HG03521 (cell line): Measurements from ENCODE around the gene UBE2Q2.

ENCODE experiments used
- ATAC-seq: cut with Tn5 transposase; IDR thresholded peaks from one replicate; pipeline ENCODE4 v1.9.1; 2021; ENCODE audit warnings: mild to moderate bottlenecking, moderate library complexity; ENCODE audit not compliant: unreplicated experiment

UBE2Q2 gene

GRCh38 chr15:75921732-75922703, 78.8 kb downstream of the UBE2Q2 start:
- no peak for ATAC-seq

GRCh38 chr15:75923756-75924155, 80.5 kb downstream of the UBE2Q2 start:
- no peak for ATAC-seq

DNA sequence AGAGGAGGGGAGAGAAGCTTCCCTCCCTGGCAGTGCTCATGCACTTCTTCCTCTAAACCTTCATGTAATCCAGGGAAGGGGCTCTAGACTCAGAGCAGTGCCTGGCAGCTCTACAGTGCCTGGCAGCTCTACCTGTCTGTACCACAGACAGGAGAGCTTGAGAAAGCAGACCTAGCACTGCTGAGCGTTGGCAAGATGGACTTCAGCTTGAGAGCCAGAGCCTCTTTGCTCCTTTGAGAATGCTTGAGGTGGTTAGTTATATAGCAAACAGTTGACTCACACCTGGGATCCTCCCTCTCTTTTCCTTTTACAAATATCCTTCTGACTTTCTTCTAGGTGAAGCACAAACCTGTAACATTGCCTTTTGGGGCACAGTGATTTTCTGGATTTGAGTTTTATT, 81.3 kb downstream of the UBE2Q2 start:
- ATAC-seq: no peak

DNA sequence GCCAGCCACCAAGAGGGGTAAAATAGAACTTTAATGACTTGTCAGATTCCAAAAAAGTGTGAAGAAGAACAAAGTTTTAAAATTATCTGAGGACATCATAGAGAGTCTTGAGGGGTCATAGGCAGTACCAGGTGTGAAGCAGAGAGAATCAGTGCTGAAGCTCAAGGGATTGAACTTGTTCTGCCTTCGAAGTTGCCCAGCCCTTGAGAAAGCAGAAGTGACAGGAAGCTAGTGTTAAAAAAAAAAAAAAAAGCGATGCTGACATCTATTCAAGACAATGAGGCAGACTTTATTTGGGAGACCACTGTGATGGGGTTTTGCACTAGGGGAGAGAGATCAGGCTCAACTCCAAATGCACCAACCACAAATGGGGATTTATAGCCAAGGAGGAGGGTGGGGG, 82.2 kb downstream of the UBE2Q2 start:
- no peak for ATAC-seq

GRCh38 chr15:75926931-75927330, 83.7 kb downstream of the UBE2Q2 start:
- ATAC-seq: no peak

DNA sequence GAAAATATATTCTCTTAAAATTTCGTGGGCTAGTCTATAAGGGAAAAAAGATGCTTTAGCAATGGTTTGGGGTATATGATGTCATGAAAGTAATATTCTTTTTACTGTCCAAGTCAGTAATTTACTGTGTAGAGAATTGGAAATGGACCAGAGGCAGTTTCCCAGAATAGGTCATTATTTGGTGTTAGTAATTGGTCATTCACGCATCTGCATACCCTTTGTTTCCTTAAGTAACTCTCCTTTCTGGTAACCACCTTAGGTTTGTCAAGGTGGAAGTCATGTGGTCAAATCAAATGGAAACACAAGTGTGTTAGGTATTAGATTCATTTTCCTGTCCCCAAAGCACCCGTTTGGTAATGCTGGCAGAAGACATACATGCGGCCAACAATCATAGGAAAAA, 84.4 kb downstream of the UBE2Q2 start:
- no peak for ATAC-seq

DNA sequence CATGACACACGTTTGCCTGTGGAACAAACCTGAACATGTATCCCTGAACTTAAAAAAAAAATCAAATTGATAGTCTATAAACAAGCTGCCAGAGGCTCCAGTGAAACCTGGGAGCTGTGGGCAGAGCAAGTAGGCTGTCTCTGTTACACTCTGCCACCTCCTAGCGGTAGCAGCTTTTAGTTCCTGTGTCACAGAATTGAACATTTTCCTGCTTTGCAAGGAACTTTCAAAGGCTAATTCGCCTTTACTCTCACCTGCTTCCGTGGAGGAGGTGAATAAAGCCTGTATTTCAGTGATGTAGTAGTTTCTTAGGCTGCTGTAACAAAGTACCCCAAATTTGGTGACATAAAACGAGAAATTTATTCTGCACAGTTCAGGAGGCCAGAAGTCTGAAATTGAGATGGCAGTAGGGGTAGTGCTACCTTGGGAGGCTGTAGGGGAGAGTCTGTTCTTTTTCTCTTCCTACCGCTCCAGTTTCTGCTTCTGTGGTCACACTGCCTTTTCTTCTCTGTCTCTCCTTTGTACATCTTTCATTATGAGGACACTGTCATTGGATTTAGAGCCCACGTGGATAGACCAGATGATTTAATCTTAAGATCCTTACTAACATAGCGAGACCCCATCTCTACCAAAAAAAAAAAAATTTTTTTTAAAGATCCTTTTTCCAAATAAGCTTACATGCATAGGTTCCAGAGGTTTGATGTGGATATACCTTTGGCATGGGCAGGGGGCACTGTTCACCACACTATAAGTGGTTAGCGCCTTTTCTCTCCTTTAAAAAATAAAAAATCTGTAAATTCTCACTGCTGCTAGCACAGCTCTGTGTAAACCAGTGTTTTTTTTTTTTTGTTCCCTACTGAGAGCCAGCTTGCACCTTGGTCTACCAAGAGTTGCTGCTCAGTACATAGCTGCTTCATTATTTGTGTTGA, 85.7 kb downstream of the UBE2Q2 start:
- no peak for ATAC-seq

GRCh38 chr15:75929799-75930565, 86.7 kb downstream of the UBE2Q2 start:
- no peak for ATAC-seq

- ATAC-seq: no peak
Observed at GRCh38 chr15:75930866-75931265, 87.6 kb downstream of the UBE2Q2 start.

- ATAC-seq: no peak
Observed at GRCh38 chr15:75942464-75942863, 99.2 kb downstream of the UBE2Q2 start.

DNA sequence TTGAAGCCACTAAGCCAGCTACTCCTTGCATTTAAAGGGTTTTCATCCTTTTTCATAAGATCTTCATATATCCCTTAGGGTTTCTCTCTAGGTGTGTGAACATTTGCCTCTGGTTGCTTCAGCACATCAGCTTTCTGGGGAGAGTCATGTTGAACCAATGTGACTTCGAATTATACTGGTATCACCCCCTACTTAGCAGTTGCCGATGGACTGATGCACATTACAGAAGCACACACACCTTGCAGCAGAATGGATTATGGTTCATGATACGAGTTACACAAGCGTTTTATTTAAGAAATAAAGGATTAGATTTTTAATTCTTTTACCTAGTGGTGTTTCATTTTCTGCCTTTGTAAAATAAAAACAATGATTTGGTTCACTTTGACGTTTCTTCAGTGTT, 100.0 kb downstream of the UBE2Q2 start:
- ATAC-seq: no peak

DNA sequence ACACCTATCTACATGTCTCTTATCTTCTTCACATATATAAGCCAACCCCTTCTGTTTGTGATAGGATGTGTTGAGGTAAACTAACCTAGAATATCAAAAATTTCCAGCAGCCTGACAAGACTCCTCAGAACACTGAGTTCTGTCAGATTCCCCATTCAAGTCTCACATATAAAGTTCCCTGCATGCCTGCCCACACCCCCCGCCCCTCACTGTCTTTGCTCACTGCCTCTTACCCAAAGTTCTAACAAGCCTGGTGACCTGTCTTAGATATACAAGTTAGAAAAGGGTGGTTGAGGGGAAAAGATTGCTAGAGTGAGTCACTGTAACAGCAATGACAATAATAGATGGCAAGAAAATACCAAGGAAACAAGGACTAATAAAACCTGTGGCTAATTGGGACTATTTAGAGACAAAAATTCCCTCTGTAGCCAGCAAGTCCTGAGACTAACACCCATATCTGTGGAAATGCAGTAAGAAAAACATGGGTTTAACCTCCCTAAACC, 100.5 kb downstream of the UBE2Q2 start:
- ATAC-seq: no peak

- ATAC-seq: no peak
Observed at GRCh38 chr15:75945953-75946352, 102.7 kb downstream of the UBE2Q2 start.

DNA sequence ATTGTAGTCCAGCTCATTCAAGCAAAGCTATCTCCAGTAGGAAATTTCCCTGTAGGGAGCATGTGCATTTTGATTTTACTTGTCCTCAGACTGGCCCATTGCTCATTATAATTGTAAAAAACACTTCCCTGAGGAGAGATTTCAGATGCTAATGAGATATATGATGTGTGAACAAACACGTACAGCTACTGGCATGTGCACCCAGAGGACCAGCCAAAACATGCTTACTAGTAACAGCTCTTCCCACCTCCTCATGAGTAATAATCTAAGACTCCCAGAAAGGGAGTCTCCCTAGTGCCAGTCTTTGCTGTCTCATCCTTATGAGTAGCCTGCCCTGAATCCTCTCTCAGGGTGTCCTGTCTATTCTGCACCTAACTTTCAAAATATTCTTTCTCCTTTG, 103.8 kb downstream of the UBE2Q2 start:
- ATAC-seq: no peak

GRCh38 chr15:75948761-75949296, 105.6 kb downstream of the UBE2Q2 start:
- ATAC-seq: no peak
